ENCODE results near the gene IKZF2. TPM values are rescaled to one million over a fixed set of nuclear protein-coding genes. Genes with fewer than 3 reads are reported as not detected.

Gene IKZF2
- total and polyA plus RNA-seq, 2 donors (not counting 3 experiments of a cell fraction or from before 2014, with no cell fraction given) = 0.08 to 0.46 TPM

- DNase-seq (ENCODE audit: low read depth, low spot score) (no peak), FAIRE-seq (no peak)
- BruUV-seq (replicated peaks) = no TSS peak
- intact Hi-C loops (cut with micrococcal nuclease) = no loop called here
- Histone ChIP-seq H2AFZ (ENCODE audit: low read depth, low read length) (no peak overlapping the region), H3K9me3 (replicated peaks; ENCODE audit: control insufficient read depth, insufficient read depth, low read length) (no peaks in the 10 kb centered on the region), H3K36me3 (ENCODE audit: control insufficient read depth in 2 of 2, extremely low read depth in 1 of 2, insufficient read depth in 2 of 2, low read length in 2 of 2) (no peaks in the 10 kb centered on the region), H3K4me3 (replicated peaks in 1 of 3; ENCODE audit: insufficient read depth in 1 of 3, low read depth in 1 of 3, low read length in 3 of 3) (no peak overlapping the region), H4K20me1 (replicated peaks; ENCODE audit: control insufficient read depth, extremely low read depth, insufficient read depth, low read length) (no peaks in the 10 kb centered on the region), H3K27ac (ENCODE audit: insufficient read depth, low read depth, low read length) (no peak overlapping the region), H3K4me2 (ENCODE audit: insufficient read depth, low read length) (no peak overlapping the region), H3K9me1 (replicated peaks; ENCODE audit: control insufficient read depth, extremely low read depth, insufficient read depth, low read length) (no peaks in the 10 kb centered on the region), H3K4me1 (ENCODE audit: control insufficient read depth, extremely low read depth, insufficient read depth, low read length) (no peaks in the 10 kb centered on the region), H3K9ac (replicated peaks; ENCODE audit: extremely low read depth, insufficient read depth, low read length) (no peak overlapping the region), H3K27me3 (ENCODE audit: control insufficient read depth in 2 of 2, insufficient read depth in 2 of 2, low read length in 2 of 2) (no peaks in the 10 kb centered on the region), H3K79me2 (ENCODE audit: control insufficient read depth, insufficient read depth, low read length) (no peaks in the 10 kb centered on the region)
- ChIA-PET CTCF (no interaction called here), POLR2A (no interaction called here)
- dilution Hi-C loops (cut with MboI; ENCODE audit: extremely low pct_ligation_motif_present, low sequenced_read_pairs) = no loop called here
- TF ChIP-seq POLR2AphosphoS5 (IDR thresholded peaks at IDR 0.05; ENCODE audit: insufficient read depth, low read depth, low read length) = no peak
- no peak for TF ChIP-seq EZH2 (IDR thresholded peaks at IDR 0.05; ENCODE audit: borderline replicate concordance, low read depth, low read length, severe bottlenecking)
- TF ChIP-seq MYC (IDR thresholded peaks at IDR 0.05; ENCODE audit: low read depth, low read length) = no peak
- no peak for TF ChIP-seq POLR2A (IDR thresholded peaks at IDR 0.05; ENCODE audit: low read depth, low read length)
- no peak for TF ChIP-seq CTCF (IDR thresholded peaks at IDR 0.05; ENCODE audit: extremely low read depth in 1 of 2, insufficient read depth in 1 of 2, low read depth in 1 of 2, low read length in 2 of 2)
- TF ChIP-seq JUN (IDR thresholded peaks at IDR 0.05; ENCODE audit: borderline replicate concordance, insufficient read depth, insufficient read length, low read depth) = no peak
- TF ChIP-seq FOS (IDR thresholded peaks at IDR 0.05; ENCODE audit: borderline replicate concordance, insufficient read depth, low read length) = no peak
- no peak for TF ChIP-seq MAX (IDR thresholded peaks at IDR 0.05; ENCODE audit: insufficient read depth, insufficient read length)
- TF ChIP-seq GATA2 (IDR thresholded peaks at IDR 0.05; ENCODE audit: insufficient read depth, insufficient read length, low read depth, low read length) = no peak
Observed at GRCh38 chr2:213034585-213034984, 116.8 kb downstream of the IKZF2 start.

Data from endothelial cell of umbilical vein (primary cell).